Anterior cingulate cortex (tissue), 58 donors: ENCODE results near the gene FAM118A.
"Not testable (repeated sequence)": the region's sequence is repeated elsewhere in the genome, so short reads cannot be mapped to it uniquely, and the experiment has no call there.

Experiments
- DNase-seq, 58 donors: peaks; one replicate each; lab custom pipeline; 2025; lab: John Stamatoyannopoulos, UW

FAM118A gene

DNA sequence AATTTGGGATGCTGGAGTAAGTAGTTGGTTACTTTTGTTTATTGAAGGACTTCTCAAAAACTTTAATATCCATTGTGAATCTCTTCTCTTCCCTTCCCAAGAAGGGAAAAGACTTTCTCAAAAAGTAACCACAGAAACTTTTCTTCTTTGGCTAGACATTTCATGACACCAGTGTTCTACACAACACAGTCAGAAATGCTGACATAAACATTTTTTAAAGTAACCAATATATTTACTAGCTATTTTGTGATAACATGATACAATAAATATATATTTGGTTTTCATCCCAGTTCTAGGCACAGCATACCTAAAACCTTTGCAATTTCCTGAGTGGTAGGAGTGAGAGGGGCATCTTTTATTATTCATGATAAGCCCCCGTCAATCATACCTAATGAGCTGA lies 47.8 kb downstream of the FAM118A start:
- DNase-seq: no peak

DNA sequence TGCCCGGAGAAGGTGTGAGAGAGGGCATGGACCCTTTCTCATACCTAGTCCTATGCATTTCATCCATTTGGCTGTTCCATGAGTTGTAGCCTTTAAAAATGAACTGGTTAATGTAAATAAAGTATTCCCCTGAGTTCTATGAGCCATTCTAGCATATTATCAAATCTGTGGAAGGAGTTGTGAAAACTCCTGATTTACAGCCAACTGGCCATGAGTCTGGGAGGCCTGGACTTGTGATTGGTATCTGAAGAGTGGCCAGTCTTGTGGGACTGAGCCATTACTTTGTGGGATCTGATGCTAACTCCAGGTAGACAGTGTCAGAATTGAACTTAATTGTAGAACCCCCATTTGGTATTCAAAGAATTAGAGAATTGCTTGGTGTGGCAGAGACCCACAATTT lies 48.4 kb downstream of the FAM118A start:
- no peak for DNase-seq

DNA sequence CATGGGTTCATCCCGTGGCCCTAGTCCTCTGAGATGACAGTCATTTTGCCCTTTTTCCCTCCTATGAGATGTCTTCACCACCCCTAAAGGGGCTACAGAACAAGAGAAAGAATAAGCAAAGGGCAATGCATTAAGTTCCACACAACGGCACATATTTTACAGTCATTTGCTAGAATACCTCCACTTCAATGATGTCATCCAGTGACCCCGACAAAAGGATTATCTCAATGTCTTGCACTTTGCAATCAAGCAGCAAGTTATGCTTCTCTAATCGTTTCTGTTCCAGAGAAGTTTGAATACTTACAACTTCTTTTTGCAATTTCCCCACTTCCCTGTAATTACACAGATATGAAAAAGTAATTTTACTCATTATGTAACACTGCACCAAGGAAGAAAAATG lies 49.9 kb downstream of the FAM118A start:
- no peak for DNase-seq

DNA sequence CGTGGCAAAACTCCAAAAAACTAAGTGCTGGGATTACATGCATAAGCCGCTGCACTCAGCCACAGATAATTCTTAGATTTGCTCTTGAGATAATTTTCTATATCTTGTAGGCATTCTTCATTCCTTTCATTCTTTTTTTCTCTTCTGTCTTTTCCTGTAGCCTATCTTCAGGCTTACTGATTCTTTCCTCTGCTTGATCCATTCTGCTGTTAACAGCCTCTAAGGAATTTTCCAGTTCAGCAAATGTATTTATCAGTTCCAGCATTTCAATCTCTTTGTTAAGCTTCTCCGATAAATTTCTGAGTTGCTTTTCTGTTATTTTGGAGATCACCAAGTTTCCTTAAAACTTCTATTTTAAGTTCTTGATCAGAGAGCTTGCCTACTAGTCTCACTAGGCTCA lies 57.0 kb downstream of the FAM118A start:
- no peak for DNase-seq

DNA sequence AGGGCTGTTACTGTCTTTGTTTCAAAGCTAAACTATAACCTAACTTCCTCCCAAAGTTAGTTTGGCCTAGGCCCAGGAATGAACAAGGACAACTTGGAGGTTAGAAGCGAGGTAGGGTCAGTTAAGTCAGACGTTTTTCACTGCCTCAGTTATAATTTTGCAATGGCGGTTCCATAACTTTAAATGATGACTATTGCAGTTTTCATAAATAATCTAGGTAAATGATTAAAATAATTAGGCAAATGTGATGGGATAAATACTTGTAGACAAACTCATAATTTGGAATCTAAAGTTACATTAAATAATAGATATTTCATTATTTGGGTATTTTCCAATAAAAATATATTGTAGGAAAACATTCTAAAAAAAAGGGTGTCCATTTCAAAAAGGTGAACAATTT lies 63.9 kb downstream of the FAM118A start:
- not testable (repeated sequence) for DNase-seq

DNA sequence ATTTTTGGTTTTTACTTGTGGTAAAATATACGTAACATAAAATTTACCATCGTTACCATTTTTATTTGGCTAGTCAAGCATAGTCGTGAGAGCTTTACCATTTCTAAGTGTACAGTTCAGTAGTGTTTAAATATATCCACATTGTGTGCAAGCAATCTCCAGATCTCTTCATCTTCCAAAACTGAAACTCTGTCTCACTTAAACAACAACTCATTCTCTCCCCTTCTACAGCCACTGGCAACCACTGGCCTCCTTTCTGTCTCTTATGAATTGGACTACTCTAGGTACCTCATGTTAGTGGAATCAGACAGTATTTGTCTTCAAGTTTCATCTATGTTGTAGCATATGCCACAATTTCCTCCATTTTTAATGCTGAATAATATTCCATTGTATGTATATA lies 66.3 kb downstream of the FAM118A start:
- DNase-seq: no peak

DNA sequence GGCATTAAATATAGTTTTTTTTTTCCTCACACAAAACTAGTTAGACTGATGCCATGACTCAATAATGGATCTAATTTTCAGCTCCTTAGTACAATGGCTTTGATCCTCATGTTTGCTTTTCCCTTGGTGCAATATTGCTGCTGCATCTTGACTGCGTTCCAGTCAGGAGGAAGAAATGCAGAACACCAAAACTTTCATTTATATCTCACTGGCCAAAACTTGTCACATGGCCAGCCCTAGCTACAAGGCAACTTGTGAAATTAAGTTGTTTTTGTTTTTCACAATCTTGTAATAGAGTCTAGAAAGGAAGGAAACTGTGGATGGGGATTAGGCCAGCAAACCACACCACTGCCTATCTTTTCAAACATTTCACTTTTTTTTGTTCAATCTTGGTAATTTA lies 67.0 kb downstream of the FAM118A start:
- no peak for DNase-seq

DNA sequence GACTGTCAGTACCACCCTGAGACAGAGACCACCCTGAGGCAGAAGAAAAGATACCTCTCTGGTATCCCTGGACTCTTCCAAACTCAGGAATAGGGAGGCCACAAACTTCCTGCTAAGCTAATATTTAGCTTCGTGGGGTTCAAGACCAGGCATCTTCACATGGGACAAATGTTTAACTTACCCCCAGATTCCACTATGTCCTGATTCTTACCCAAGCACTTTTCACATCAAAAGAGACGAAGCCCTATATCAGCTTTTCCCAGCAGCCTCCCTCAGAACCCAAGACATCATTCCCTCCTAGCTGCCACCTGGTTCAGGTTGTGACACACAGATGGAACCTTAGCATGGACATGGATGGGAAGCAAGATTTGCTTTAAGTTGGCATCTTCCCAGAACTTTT lies 71.6 kb downstream of the FAM118A start:
- no peak for DNase-seq

DNA sequence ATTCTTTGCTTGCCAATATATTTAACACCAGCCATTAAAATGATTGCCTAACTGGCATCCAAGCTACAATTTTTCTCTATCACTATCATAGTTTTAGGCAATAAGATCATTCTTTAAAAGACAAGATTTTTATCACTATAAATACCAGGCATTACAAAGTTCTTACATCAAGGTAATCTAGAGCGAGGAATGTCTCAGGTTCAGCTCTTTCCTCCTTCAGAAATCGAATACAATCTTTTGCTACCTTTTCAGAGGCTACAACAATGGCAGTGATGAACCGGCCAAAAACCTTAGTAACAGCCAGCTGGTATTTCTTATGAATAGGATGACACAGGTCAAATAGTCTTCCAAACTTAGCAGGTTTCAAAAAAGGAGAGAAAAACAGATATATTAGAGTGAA lies 79.8 kb downstream of the FAM118A start:
- DNase-seq: no peak
